ENCODE results near the gene HCK.

GRCh38 chr20:32088759-32089158, 36.7 kb downstream of the HCK start:
- TF ChIP-seq POLR2A (IDR thresholded peaks at IDR 0.05; ENCODE audit: low read length), result no peak
- no peak for TF ChIP-seq GATA1 (IDR thresholded peaks at IDR 0.05; ENCODE audit: low read depth, low read length)

Measured in erythroblast (primary cell).